Measurements from ENCODE around the gene SPECC1. TPM values are rescaled to one million over a fixed set of nuclear protein-coding genes. Genes with fewer than 3 reads are reported as not detected.

Gene SPECC1
- total and polyA plus RNA-seq, 2 of the 13 experiments (the other 11 are each of a cell fraction or from before 2014, with no cell fraction given): 2.3 to 6.9 TPM

DNA sequence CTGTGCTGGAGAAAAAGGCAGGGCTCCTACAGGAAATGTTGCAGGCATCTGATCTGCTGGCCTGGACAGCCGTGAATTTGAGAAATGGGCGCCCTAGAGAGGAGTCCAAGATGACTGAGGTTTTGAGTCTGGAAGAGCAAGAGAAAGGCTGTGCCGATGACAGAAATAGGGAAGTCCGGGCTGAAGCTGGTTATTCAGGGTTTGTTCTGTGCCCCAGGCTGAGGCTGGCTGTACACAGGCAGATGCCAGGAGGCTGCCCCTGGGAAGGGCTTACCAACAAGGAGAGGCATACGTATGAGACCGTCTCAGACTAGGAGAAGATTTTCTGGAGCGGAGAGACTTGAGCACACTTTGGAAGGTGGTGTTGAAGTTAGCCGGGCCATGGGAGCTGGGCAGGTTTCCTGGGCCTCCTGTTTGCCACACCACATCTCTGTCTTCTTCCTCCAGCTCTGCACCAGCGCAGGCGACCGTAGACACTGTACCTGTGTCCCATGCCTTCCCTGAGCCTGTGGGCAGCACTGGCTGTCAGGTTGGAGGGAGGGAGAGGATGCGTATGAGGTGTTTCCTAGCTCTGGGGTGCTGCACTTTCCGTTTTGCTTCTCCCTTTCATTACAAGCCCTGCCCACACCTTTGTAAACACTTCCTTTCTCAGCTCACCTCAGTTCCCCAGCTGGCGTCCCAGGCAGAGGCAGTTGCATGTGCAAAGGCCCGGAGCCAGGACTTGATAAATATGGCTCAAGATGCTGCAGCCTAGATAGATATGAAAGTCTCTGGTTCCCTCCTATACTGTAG is 80.8 kb downstream of the SPECC1 start:
- 19% methylated on average over 11 of the region's 15 CpGs for WGBS (ENCODE audit: low lambda C conversion rate)

More for the DNA sequence above, 80.8 kb downstream of the SPECC1 start:
- CTCF ChIA-PET (ENCODE audit: low intra/inter-chr PET ratio, low total read pairs): no interaction called here
- Histone ChIP-seq H3K36me3 (replicated peaks in 1 of 2; ENCODE audit: control insufficient read depth in 1 of 2, insufficient read depth in 2 of 2, low read length in 2 of 2) (no peaks in the 10 kb centered on the region), H3K79me2 (ENCODE audit: insufficient read depth, low read length) (no peaks in the 10 kb centered on the region), H3K27ac (ENCODE audit: extremely low read length, insufficient read depth, low read length) (no peak overlapping the region), H3K9ac (ENCODE audit: insufficient read depth, low read depth, low read length) (no peak overlapping the region), H4K20me1 (ENCODE audit: insufficient read depth, low read length) (no peaks in the 10 kb centered on the region), H3K4me2 (ENCODE audit: low read depth, low read length) (no peak overlapping the region), H3K4me3 (replicated peaks in 1 of 3; ENCODE audit: insufficient read depth in 1 of 3, low read depth in 2 of 3, low read length in 3 of 3) (no peak overlapping the region), H3K4me1 (ENCODE audit: insufficient read depth, low read length) (no peaks in the 10 kb centered on the region), H3K27me3 (ENCODE audit: control insufficient read depth in 1 of 2, insufficient read depth in 2 of 2, low read length in 2 of 2) (peaks cover 3 to 14% of the 10 kb centered on the region in 2 experiments; a peak in 4 of 5 replicates), H2AFZ (ENCODE audit: low read length) (no peak overlapping the region), H3K9me3 (ENCODE audit: low read length) (no peaks in the 10 kb centered on the region)
- ATAC-seq (no peak), FAIRE-seq (no peak), DNase-seq (ENCODE audit: low spot score) (no peak)
- in situ Hi-C loops (cut with HindIII; ENCODE audit: extremely low pct_ligation_motif_present, low pct_unique_long_range_greater_than_20kb) (no loop called here), intact Hi-C loops (cut with micrococcal nuclease; ENCODE audit: unreplicated experiment) (no loop called here)
- no TSS peak for BruUV-seq (replicated peaks)
- TF ChIP-seq, protein P1, sequence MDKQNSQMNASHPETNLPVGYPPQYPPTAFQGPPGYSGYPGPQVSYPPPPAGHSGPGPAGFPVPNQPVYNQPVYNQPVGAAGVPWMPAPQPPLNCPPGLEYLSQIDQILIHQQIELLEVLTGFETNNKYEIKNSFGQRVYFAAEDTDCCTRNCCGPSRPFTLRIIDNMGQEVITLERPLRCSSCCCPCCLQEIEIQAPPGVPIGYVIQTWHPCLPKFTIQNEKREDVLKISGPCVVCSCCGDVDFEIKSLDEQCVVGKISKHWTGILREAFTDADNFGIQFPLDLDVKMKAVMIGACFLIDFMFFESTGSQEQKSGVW (CRISPR knock-in tag; IDR thresholded peaks at IDR 0.05; ENCODE audit: borderline replicate concordance): no peak
- TF ChIP-seq TEAD3 (CRISPR knock-in tag; optimal IDR thresholded peaks at IDR 0.05; ENCODE audit: borderline replicate concordance) (no peak), AHDC1 (CRISPR knock-in tag; IDR thresholded peaks at IDR 0.05; ENCODE audit: borderline replicate concordance) (no peak), ZNF234 (CRISPR knock-in tag; conservative IDR thresholded peaks at IDR 0.05) (no peak), HCFC1 (IDR thresholded peaks at IDR 0.05; ENCODE audit: low read depth, low read length) (no peak), ZNF703 (CRISPR knock-in tag; IDR thresholded peaks at IDR 0.05; ENCODE audit: borderline replicate concordance) (no peak), CENPT (CRISPR knock-in tag; IDR thresholded peaks at IDR 0.05; ENCODE audit: low read depth) (no peak), MXD4 (CRISPR knock-in tag; IDR thresholded peaks at IDR 0.05) (no peak), ZNF333 (CRISPR knock-in tag; IDR thresholded peaks at IDR 0.05; ENCODE audit: borderline replicate concordance) (no peak)
- TF ChIP-seq, protein P2, sequence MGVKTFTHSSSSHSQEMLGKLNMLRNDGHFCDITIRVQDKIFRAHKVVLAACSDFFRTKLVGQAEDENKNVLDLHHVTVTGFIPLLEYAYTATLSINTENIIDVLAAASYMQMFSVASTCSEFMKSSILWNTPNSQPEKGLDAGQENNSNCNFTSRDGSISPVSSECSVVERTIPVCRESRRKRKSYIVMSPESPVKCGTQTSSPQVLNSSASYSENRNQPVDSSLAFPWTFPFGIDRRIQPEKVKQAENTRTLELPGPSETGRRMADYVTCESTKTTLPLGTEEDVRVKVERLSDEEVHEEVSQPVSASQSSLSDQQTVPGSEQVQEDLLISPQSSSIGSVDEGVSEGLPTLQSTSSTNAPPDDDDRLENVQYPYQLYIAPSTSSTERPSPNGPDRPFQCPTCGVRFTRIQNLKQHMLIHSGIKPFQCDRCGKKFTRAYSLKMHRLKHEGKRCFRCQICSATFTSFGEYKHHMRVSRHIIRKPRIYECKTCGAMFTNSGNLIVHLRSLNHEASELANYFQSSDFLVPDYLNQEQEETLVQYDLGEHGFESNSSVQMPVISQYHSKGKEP (CRISPR knock-in tag; IDR thresholded peaks at IDR 0.05): no peak
- POLR2A ChIA-PET: no interaction called here
